HCT116 (cell line): ENCODE data around the gene PIGC.

Source experiments
- CBX3 ChIP-seq: IDR thresholded peaks from 2 replicates; pipeline ENCODE4 v1.6.1; 2012; ENCODE audit warnings: low read depth
- EZH2 ChIP-seq: fragments of 200-600 bp; sonication (generic); IDR thresholded peaks from 2 replicates; pipeline ENCODE4 v1.6.1; 2017; ENCODE audit warnings: antibody characterized with exemption, mixed run types
- EZH2phosphoT487 ChIP-seq: fragments of 200-600 bp; IDR thresholded peaks from 2 replicates; pipeline ENCODE4 v1.6.1; 2018; ENCODE audit warnings: antibody characterized with exemption, borderline replicate concordance
- JUND ChIP-seq: IDR thresholded peaks from 2 replicates; pipeline ENCODE4 v1.6.1; 2012
- POLR2A ChIP-seq: IDR thresholded peaks from 2 replicates; pipeline ENCODE4 v1.7.0; 2011; ENCODE audit warnings: borderline replicate concordance; ENCODE audit not compliant: insufficient read depth, insufficient read length; ENCODE audit errors: extremely low read depth
- POLR2AphosphoS5 ChIP-seq: IDR thresholded peaks from 2 replicates; pipeline ENCODE4 v1.6.1; 2011; ENCODE audit warnings: mild to moderate bottlenecking, low read depth, low read length, moderate library complexity
- RAD21 ChIP-seq: IDR thresholded peaks from 2 replicates; pipeline ENCODE4 v1.6.1; 2012; ENCODE audit warnings: low read depth, mild to moderate bottlenecking
- SIN3A ChIP-seq: IDR thresholded peaks from 2 replicates; pipeline ENCODE4 v1.6.1; 2012; ENCODE audit warnings: low read depth
- SP1 ChIP-seq: IDR thresholded peaks from 2 replicates; pipeline ENCODE4 v1.6.1; 2012; ENCODE audit warnings: low read depth
- ZNF274 ChIP-seq: fragments of 200-500 bp; sonication (Bioruptor generic); IDR thresholded peaks from 2 replicates; pipeline ENCODE4 v1.6.1; 2014; ENCODE audit warnings: mild to moderate bottlenecking, low read depth, low read length, inconsistent platforms
- TF ChIP-seq, protein P1 (sequence below): IDR thresholded peaks from 2 replicates; pipeline ENCODE4 v1.6.1; 2012
- TF ChIP-seq, protein P2 (sequence below), 3 experiments: fragments of 200-600 bp in 1 of 3; sonication (generic) in 1 of 3; IDR thresholded peaks in 2 of 3; conservative IDR thresholded peaks in 1 of 3; 2 replicates each; pipeline ENCODE4 v1.5.1; 2012 to 2017; ENCODE audit warnings: low read depth in 2 of 3, low read length in 2 of 3, antibody characterized with exemption in 1 of 3, borderline replicate concordance in 1 of 3, control low read depth in 1 of 3, mild to moderate bottlenecking in 1 of 3, mixed read lengths in 1 of 3, mixed run types in 1 of 3, moderate library complexity in 1 of 3; ENCODE audit not compliant: insufficient read depth in 1 of 3
- TF ChIP-seq, protein P3 (sequence below): IDR thresholded peaks from 2 replicates; pipeline ENCODE4 v1.6.1; 2012
- TF ChIP-seq, protein P4 (sequence below): IDR thresholded peaks from 2 replicates; pipeline ENCODE4 v1.6.1; 2011; ENCODE audit warnings: mild to moderate bottlenecking, low read length, moderate library complexity; ENCODE audit not compliant: insufficient replicate concordance; ENCODE audit errors: extremely low read depth

DNA sequence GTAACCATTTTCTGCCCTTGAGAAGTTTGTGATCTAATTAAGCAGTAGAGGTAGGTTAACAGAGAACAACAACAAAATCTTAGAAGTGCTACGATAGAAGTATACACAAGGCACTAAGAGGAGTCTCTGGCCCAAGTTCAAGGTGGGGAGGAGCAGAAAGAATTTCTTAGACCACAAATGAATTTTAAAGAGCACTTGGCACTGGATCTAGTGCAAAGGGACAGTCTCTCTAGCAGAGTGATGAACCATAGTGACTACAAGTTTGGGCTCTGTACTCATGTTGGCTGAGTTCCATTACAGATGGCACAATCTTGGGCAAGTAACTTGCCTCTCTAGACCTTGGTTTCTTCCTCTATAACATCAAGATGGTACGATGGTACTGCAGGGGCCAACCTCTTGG is 33.3 kb upstream of the PIGC start:
- TF ChIP-seq POLR2AphosphoS5 (no peak), POLR2A (no peak), EZH2 (no peak), ZNF274 (no peak), SIN3A (no peak), EZH2phosphoT487 (no peak), JUND (no peak), CBX3 (no peak), RAD21 (no peak), SP1 (no peak)
- TF ChIP-seq, protein P1, sequence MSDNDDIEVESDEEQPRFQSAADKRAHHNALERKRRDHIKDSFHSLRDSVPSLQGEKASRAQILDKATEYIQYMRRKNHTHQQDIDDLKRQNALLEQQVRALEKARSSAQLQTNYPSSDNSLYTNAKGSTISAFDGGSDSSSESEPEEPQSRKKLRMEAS, result no peak
- TF ChIP-seq, protein P2, sequence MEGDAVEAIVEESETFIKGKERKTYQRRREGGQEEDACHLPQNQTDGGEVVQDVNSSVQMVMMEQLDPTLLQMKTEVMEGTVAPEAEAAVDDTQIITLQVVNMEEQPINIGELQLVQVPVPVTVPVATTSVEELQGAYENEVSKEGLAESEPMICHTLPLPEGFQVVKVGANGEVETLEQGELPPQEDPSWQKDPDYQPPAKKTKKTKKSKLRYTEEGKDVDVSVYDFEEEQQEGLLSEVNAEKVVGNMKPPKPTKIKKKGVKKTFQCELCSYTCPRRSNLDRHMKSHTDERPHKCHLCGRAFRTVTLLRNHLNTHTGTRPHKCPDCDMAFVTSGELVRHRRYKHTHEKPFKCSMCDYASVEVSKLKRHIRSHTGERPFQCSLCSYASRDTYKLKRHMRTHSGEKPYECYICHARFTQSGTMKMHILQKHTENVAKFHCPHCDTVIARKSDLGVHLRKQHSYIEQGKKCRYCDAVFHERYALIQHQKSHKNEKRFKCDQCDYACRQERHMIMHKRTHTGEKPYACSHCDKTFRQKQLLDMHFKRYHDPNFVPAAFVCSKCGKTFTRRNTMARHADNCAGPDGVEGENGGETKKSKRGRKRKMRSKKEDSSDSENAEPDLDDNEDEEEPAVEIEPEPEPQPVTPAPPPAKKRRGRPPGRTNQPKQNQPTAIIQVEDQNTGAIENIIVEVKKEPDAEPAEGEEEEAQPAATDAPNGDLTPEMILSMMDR (IDR thresholded peaks at IDR 0.05 in 2 of 3, conservative IDR thresholded peaks at IDR 0.05 in 1 of 3; ENCODE audit: borderline replicate concordance in 1 of 3, insufficient read depth in 1 of 3, low read depth in 2 of 3, low read length in 2 of 3), result no peak
- TF ChIP-seq, protein P3, sequence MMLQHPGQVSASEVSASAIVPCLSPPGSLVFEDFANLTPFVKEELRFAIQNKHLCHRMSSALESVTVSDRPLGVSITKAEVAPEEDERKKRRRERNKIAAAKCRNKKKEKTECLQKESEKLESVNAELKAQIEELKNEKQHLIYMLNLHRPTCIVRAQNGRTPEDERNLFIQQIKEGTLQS, result no peak
- TF ChIP-seq, protein P4, sequence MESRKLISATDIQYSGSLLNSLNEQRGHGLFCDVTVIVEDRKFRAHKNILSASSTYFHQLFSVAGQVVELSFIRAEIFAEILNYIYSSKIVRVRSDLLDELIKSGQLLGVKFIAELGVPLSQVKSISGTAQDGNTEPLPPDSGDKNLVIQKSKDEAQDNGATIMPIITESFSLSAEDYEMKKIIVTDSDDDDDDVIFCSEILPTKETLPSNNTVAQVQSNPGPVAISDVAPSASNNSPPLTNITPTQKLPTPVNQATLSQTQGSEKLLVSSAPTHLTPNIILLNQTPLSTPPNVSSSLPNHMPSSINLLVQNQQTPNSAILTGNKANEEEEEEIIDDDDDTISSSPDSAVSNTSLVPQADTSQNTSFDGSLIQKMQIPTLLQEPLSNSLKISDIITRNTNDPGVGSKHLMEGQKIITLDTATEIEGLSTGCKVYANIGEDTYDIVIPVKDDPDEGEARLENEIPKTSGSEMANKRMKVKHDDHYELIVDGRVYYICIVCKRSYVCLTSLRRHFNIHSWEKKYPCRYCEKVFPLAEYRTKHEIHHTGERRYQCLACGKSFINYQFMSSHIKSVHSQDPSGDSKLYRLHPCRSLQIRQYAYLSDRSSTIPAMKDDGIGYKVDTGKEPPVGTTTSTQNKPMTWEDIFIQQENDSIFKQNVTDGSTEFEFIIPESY, result no peak
